HG03442 (cell line): ENCODE data around the gene SLAIN1.

Experiments used
- ATAC-seq: cut with Tn5 transposase; IDR thresholded peaks from one replicate; pipeline ENCODE4 v1.9.1; 2021; ENCODE audit warnings: mild to moderate bottlenecking, moderate library complexity; ENCODE audit not compliant: unreplicated experiment

SLAIN1 gene

GRCh38 chr13:77703408-77703807 lies 5.9 kb downstream of the SLAIN1 start:
- no peak for ATAC-seq

GRCh38 chr13:77714119-77714755 lies 16.8 kb downstream of the SLAIN1 start:
- peak; percentile 45 for ATAC-seq

- ATAC-seq: no peak
These were observed 17.9 kb downstream of the SLAIN1 start for GRCh38 chr13:77715233-77715891.

- ATAC-seq: no peak
These were observed 19.2 kb downstream of the SLAIN1 start for GRCh38 chr13:77716692-77717091.

GRCh38 chr13:77717508-77717907 lies 20.0 kb downstream of the SLAIN1 start:
- no peak for ATAC-seq

- ATAC-seq: no peak
These were observed 21.6 kb downstream of the SLAIN1 start for GRCh38 chr13:77719128-77719527.

- ATAC-seq: no peak
These were observed 23.5 kb downstream of the SLAIN1 start for GRCh38 chr13:77720988-77721387.

GRCh38 chr13:77724092-77724491 lies 26.6 kb downstream of the SLAIN1 start:
- ATAC-seq: peak; percentile 81

- ATAC-seq: no peak
These were observed 27.6 kb downstream of the SLAIN1 start for GRCh38 chr13:77725071-77725470.

GRCh38 chr13:77728265-77729125 lies 31.0 kb downstream of the SLAIN1 start:
- ATAC-seq: no peak

GRCh38 chr13:77729502-77730221 lies 32.2 kb downstream of the SLAIN1 start:
- ATAC-seq: peak; percentile 98

- ATAC-seq: no peak
These were observed 33.1 kb downstream of the SLAIN1 start for GRCh38 chr13:77730572-77730971.

GRCh38 chr13:77732287-77732686 lies 34.8 kb downstream of the SLAIN1 start:
- ATAC-seq: no peak

GRCh38 chr13:77733674-77734073 lies 36.2 kb downstream of the SLAIN1 start:
- ATAC-seq: no peak

- peak; percentile 79 for ATAC-seq
These were observed 40.2 kb downstream of the SLAIN1 start for GRCh38 chr13:77737583-77738200.

- ATAC-seq: no peak
These were observed 42.7 kb downstream of the SLAIN1 start for GRCh38 chr13:77740097-77740735.

- ATAC-seq: no peak
These were observed 43.6 kb downstream of the SLAIN1 start for GRCh38 chr13:77740931-77741596.

- ATAC-seq: no peak
These were observed 44.1 kb downstream of the SLAIN1 start for GRCh38 chr13:77741597-77741972.

- no peak for ATAC-seq
These were observed 45.3 kb downstream of the SLAIN1 start for GRCh38 chr13:77742801-77743200.

- ATAC-seq: no peak
These were observed 48.3 kb downstream of the SLAIN1 start for GRCh38 chr13:77745784-77746183.
